COLO668 (cell line): ENCODE results near the gene P3H3.
A peak's percentile ranks its signal among the peaks of the same experiment; 100 is the strongest.

ENCODE experiments used
- DNase-seq: peaks from one replicate; lab custom pipeline; 2025; ENCODE audit not compliant: unreplicated experiment; lab: John Stamatoyannopoulos, UW

The P3H3 gene

DNA sequence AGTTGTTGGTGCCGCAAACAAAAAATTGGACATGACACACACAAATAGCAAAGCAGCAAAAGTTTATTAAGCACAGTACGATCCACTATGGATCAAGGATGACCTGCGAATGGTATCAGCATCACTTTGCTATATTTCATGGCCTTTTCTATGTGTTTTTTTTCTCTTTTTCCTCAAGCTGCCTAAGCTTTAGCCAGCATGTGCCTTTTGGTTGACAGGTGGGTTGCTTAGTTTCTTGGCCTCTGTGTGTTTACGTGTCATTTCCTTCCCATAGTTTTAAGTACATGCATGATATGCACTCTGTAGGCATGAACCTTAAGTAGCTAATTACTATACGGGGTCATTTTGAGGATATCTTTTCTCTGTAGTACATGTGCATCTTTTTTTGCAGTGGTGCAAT lies 29.1 kb upstream of the P3H3 start:
- DNase-seq = no peak

GRCh38 chr12:6807170-6807569 lies 21.0 kb upstream of the P3H3 start:
- DNase-seq = no peak

GRCh38 chr12:6809056-6809455 lies 19.2 kb upstream of the P3H3 start:
- DNase-seq = no peak

- no peak for DNase-seq
Observed at GRCh38 chr12:6810758-6811157, 17.4 kb upstream of the P3H3 start.

DNA sequence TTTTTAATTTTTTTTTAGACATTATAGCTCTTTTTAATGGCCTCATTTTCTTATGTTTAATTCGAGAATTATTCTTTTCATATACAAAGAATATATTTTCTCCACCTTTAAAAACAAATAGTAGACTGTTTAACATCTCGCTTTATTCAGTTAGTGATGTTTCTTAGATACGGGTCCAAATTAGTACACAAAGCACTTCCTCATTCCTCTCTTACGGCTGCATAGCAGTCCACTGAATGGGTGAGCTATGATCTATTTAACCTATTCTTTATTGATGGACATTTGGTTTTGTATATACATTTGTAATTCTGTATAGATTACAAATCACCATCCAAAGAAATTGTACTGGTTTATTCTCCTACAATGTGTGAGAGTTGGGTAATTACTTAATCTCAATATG lies 14.8 kb upstream of the P3H3 start:
- no peak for DNase-seq

- DNase-seq = no peak
Observed at GRCh38 chr12:6816598-6816997, 11.6 kb upstream of the P3H3 start.

- DNase-seq = no peak
Observed at GRCh38 chr12:6817098-6817497, 11.1 kb upstream of the P3H3 start.

DNA sequence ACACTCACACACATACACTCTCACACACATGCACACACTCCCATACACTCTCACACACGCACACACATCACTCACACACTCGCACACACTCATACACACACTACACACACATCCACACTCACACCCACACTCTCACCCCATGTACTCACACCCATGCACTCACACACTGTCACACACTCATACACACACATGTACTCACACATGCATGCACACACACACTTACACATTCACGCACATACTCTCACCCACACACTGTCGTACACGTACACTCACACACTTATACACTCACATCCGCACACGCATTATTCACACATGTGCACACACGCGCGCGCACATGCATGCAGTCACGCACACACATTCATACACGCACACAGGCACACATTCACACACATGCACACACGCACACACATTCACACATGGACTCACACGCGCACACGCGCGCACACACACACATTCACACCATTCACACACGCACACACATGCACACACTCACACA lies 10.5 kb upstream of the P3H3 start:
- no peak for DNase-seq

- no peak for DNase-seq
Observed at GRCh38 chr12:6818222-6818621, 10.0 kb upstream of the P3H3 start.

GRCh38 chr12:6818645-6819044 lies 9.6 kb upstream of the P3H3 start:
- DNase-seq = no peak

DNA sequence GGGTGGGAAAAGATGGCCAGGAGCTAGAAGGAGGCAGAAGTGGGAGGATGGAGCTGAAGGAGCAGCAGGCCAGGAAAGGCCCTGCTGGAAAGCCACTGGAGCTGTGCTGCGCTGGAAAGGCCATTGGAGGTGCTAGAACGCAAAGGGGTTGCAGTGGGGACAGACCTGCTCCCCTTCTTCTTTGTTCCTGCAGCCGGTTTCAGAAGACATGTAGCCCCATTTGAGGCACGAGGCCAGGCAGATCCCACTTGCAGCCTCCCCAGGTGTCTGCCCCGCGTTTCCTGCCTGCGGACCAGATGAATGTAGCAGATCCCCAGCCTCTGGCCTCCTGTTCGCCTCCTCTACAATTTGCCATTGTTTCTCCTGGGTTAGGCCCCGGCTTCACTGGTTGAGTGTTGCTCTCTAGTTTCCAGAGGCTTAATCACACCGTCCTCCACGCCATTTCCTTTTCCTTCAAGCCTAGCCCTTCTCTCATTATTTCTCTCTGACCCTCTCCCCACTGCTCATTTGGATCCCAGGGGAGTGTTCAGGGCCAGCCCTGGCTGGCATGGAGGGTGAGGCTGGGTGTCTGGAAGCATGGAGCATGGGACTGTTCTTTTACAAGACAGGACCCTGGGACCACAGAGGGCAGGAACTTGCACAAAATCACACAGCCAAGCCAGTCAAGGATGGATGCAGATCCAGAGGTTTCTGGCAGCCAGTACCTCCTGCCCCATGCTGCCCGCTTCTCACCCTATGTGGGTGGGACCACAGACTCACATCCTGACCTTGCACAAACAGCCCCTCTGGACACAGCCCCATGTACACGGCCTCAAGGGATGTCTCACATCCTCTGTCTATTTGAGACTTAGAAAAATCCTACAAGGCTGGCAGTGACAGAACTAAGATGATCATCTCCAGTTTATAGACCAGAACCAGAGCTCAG lies 8.8 kb upstream of the P3H3 start:
- DNase-seq = no peak

GRCh38 chr12:6820166-6820565 lies 8.0 kb upstream of the P3H3 start:
- no peak for DNase-seq

DNA sequence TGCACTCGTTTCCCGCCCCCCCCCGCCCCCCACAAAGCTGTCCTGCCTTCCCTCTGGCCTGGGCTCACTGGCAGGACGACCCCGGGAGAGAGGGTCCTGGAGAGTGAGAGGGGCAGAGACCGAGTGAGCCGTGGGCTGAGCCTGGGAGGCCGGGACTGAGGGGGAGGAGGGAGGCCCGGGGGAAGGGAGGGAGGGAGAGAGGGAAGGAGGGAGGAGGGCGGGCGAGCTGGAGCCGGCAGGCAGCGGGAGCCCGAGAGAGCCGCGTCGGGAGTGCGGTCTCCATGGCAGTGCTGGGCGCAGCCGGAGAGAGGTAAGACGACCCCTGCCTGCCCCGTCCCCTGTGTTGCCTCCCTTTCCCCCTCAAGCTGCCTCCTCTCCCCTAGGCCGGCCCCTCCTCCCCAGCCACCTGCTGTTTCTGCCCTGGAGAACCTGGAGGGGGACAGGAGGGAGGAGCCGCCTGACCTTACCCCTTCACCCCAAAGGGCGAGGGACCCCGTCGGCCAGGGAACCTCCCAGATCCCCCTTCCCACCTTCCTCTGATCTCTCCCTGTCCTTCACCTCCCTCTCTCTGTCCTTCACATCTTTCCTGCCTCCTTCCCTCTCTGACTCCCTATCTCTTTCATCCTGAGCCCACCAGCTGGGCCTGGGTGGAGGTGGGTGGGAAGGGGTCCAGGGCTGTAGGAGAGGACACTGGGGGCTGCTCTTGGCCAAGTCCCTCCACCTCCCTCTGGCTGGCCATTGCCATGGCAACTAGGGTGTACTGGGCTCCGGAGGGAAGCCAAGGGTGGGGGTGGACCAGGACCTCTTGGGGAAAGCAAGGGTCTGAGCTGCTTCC lies 6.4 kb upstream of the P3H3 start, which contains the start of gene GPR162:
Gene GPR162, plus strand, starts transcription at position 231 of the 835 bp plus-strand sequence. CDS start 2,078 bp downstream, outside the sequence.
- peak; percentile 13 for DNase-seq

GRCh38 chr12:6822426-6823135 lies 5.6 kb upstream of the P3H3 start:
- no peak for DNase-seq

DNA sequence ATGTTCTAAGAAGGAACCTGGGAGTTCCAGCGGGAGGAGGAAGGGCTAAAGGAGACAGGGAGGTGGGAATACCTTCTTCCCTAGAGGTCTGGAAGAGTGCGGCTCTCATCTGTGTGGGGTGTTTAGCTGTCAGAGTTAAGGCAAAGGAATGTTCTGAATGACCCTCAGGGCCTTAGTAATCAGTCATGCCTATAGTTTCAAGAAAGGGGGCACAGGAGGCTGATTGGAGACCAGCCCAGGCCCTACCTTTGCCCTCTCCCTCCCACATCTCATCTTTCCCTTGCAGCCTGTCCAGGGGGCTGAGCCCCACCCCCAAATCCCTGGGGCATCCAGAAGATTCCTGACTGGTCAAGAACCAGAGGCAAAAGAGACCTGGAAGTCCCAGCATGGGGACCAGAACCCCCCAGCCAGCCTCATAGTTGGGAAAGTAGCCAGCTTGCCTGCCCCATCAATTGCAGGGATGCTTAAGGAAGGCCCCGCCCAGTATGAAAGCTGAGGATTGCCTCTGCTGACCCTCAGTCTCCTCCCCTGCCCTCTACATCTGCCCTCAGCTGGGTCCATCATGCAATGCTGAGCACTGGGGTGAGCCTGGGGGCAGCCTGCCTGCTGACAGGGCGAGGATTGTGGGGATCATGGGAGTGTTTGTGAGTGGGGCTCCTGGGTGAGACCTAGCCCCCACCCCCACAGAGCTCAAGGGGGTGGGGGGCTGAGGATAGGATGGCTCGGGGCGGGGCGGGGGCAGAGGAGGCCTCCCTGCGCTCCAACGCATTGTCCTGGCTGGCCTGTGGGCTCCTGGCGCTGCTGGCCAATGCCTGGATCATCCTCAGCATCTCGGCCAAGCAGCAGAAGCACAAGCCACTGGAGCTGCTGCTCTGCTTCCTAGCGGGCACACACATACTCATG lies 4.8 kb upstream of the P3H3 start:
- DNase-seq = no peak

- DNase-seq = no peak
Observed at GRCh38 chr12:6824085-6824775, 4.0 kb upstream of the P3H3 start.

DNA sequence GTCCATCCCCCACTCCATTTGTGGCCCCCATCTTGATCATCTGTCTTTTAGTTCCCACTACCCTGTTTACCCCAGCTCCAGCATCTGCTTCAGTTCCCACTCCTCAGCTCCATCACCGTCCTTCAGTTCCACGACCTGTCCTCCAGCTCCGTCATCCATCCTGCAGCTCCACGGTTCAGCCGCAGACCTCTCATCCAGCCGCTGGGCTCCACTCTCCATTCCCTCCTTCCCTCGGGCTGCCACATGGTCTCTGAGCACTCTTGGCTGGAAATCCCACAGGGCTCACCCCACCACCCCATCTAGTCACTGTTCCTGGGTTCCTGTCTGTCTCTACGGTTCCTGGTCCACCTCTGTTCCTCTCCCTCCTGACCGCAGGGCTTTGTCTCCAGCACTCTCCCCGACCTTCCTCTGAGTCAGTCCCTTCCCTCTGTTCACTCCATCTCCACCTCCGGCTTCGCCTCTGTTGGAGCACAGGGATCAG lies 3.3 kb upstream of the P3H3 start:
- DNase-seq = no peak

DNA sequence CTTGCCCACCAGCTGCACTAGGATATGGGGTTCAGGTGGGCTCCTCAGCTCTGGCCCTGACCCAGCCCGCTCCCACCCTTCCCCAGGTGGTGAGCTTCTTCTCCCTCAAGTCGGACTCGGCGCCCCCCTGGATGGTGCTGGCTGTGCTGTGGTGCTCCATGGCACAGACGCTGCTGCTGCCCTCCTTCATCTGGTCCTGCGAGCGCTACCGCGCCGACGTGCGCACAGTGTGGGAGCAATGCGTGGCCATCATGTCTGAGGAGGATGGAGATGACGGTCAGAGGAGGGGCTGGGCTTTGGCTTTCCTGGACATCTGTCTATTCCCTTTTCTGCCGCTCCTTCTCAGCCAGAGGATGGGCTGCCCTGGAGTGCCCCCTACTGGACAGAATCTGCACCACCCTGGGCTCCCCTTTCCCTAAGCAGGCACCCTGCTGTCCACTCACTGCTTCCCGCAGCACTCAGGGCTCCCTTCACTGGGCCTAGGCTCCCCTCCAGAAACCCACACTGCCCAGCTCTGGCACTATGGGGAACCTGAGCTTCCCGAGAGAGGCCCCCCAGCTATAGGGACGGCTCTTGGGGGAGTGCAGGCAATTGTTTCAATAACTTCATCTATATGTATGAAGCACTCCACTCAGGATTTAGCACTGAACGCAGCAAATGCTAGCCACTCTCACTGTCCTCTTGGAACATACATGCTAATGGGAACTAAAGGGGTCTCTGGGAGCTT lies 2.6 kb upstream of the P3H3 start:
- DNase-seq = peak; percentile 56
